HCT116 (cell line): Measurements from ENCODE around the gene SUSD4. TPM values are rescaled to one million over a fixed set of nuclear protein-coding genes. Genes with fewer than 3 reads are reported as not detected.

Experiments used
- ATAC-seq: fragments of 200-7000 bp; cut with Tn5 transposase; 2 replicates; pipeline ENCODE4 v1.9.1; 2020; ENCODE audit warnings: mild to moderate bottlenecking, moderate library complexity
- BruUV-seq: library from RNA; stranded (reverse); fragments of 400-500 nt; replicated peaks from 2 replicates; lab custom pipeline; 2021; lab: Mats Ljungman, UMichigan
- CTCF ChIA-PET: fragments of 300-600 bp; sonication (Branson Sonifier 250); formaldehyde crosslinking; loops from one replicate; lab custom pipeline; 2021; ENCODE audit warnings: antibody characterized with exemption; lab: Charles Lee
- POLR2A ChIA-PET: fragments of 300-600, 350-600 bp; sonication (Branson Sonifier 250); formaldehyde crosslinking; loops from one replicate; lab custom pipeline; 2021; ENCODE audit warnings: antibody characterized with exemption; lab: Charles Lee
- RAD21 ChIA-PET, 2 experiments: fragments of 300-600 bp; sonication (Branson Sonifier 250); formaldehyde crosslinking; loops; one replicate each; lab custom pipeline; 2023; ENCODE audit warnings: low total read pairs in 2 of 2; ENCODE audit not compliant: uncharacterized antibody in 2 of 2, unreplicated experiment in 2 of 2, low non-redundant PET in 1 of 2; lab: Charles Lee
- DNase-seq: peaks from one replicate; pipeline ENCODE4 v3.0.0-alpha.2; 2010; ENCODE audit warnings: low read depth, low spot score
- H2AFZ ChIP-seq: fragments of 200-600 bp; shearing (Covaris generic), sonication (generic); 2 replicates; pipeline ENCODE4 v1.6.1; 2017; ENCODE audit warnings: low read depth, mixed run types, mixed read lengths, antibody characterized with exemption, low read length; ENCODE audit not compliant: poor library complexity, severe bottlenecking
- H3K27ac ChIP-seq: 2 replicates; pipeline ENCODE4 v1.5.1; 2012; ENCODE audit warnings: low read depth, low read length
- H3K27me3 ChIP-seq: fragments of 200-600 bp; sonication (generic); 2 replicates; pipeline ENCODE4 v1.6.1; 2016; ENCODE audit warnings: mixed run types, low read length, mixed read lengths; ENCODE audit not compliant: insufficient read depth
- H3K36me3 ChIP-seq, 2 experiments: fragments of 200-500 bp in 1 of 2; fragments of 200-600 bp in 1 of 2; sonication (Bioruptor generic) in 1 of 2; sonication (generic) in 1 of 2; 2 replicates each; pipeline versions ENCODE4 v1.5.1 to v1.6.1; 2014 to 2016; ENCODE audit warnings: low read length in 2 of 2, inconsistent platforms in 1 of 2, mixed read lengths in 1 of 2, mixed run types in 1 of 2; ENCODE audit not compliant: insufficient read depth in 2 of 2, control insufficient read depth in 1 of 2
- H3K4me1 ChIP-seq, 2 experiments: fragments of 200-600 bp in 1 of 2; sonication (generic) in 1 of 2; 2 replicates each; pipeline versions ENCODE4 v1.5.1 to v1.6.1; 2012 to 2017; ENCODE audit warnings: low read length in 2 of 2, inconsistent platforms in 1 of 2, mild to moderate bottlenecking in 1 of 2, mixed read lengths in 1 of 2, mixed run types in 1 of 2, moderate library complexity in 1 of 2; ENCODE audit not compliant: insufficient read depth in 2 of 2, control insufficient read depth in 1 of 2
- H3K4me2 ChIP-seq: fragments of 200-600 bp; sonication (generic); 2 replicates; pipeline ENCODE4 v1.6.1; 2017; ENCODE audit warnings: mixed run types, low read length, mixed read lengths
- H3K4me3 ChIP-seq, 2 experiments: fragments of 200-600 bp in 1 of 2; sonication (generic) in 1 of 2; replicated peaks in 1 of 2; 2 replicates each; pipeline ENCODE4 v1.5.1; 2011 to 2016; ENCODE audit warnings: low read length in 2 of 2, control low read depth in 1 of 2, low read depth in 1 of 2, mild to moderate bottlenecking in 1 of 2, mixed read lengths in 1 of 2, mixed run types in 1 of 2
- H3K79me2 ChIP-seq: fragments of 200-600 bp; sonication (generic); 2 replicates; pipeline ENCODE4 v1.6.1; 2017; ENCODE audit warnings: mild to moderate bottlenecking, mixed run types, low read length, moderate library complexity, mixed read lengths; ENCODE audit not compliant: insufficient read depth
- H3K9ac ChIP-seq: fragments of 200-600 bp; sonication (generic); 2 replicates; pipeline ENCODE4 v1.6.1; 2016; ENCODE audit warnings: low read length, mixed read lengths
- H3K9me2 ChIP-seq: fragments of 200-600 bp; sonication (generic), shearing (Covaris generic); 2 replicates; pipeline ENCODE4 v1.6.1; 2017; ENCODE audit warnings: mixed run types, mild to moderate bottlenecking, moderate library complexity; ENCODE audit not compliant: insufficient read depth
- H3K9me3 ChIP-seq, 2 experiments: fragments of 200-500 bp in 1 of 2; fragments of 200-600 bp in 1 of 2; sonication (Bioruptor generic) in 1 of 2; sonication (generic) in 1 of 2; 2 replicates each; pipeline ENCODE4 v1.6.1; 2014 to 2017; ENCODE audit warnings: low read length in 2 of 2, mixed read lengths in 2 of 2, inconsistent platforms in 1 of 2, low read depth in 1 of 2, mild to moderate bottlenecking in 1 of 2, mixed run types in 1 of 2, moderate library complexity in 1 of 2; ENCODE audit not compliant: control insufficient read depth in 1 of 2, insufficient read depth in 1 of 2
- H4K20me1 ChIP-seq: fragments of 200-600 bp; sonication (generic), shearing (Covaris generic); 2 replicates; pipeline ENCODE4 v1.6.1; 2017; ENCODE audit warnings: mixed run types, mild to moderate bottlenecking, moderate library complexity; ENCODE audit not compliant: insufficient read depth
- CEBPB ChIP-seq: IDR thresholded peaks from 2 replicates; pipeline ENCODE4 v1.6.1; 2012; ENCODE audit warnings: low read depth
- CTCF ChIP-seq, 3 experiments: fragments of 200-600 bp in 1 of 3; sonication (generic) in 1 of 3; IDR thresholded peaks in 2 of 3; conservative IDR thresholded peaks in 1 of 3; 2 replicates each; pipeline ENCODE4 v1.5.1; 2012 to 2017; ENCODE audit warnings: low read depth in 2 of 3, low read length in 2 of 3, antibody characterized with exemption in 1 of 3, borderline replicate concordance in 1 of 3, control low read depth in 1 of 3, mild to moderate bottlenecking in 1 of 3, mixed read lengths in 1 of 3, mixed run types in 1 of 3, moderate library complexity in 1 of 3; ENCODE audit not compliant: insufficient read depth in 1 of 3
- EGR1 ChIP-seq: IDR thresholded peaks from 2 replicates; pipeline ENCODE4 v1.6.1; 2012; ENCODE audit warnings: low read depth
- ELF1 ChIP-seq: IDR thresholded peaks from 2 replicates; pipeline ENCODE4 v1.6.1; 2012; ENCODE audit warnings: low read depth, borderline replicate concordance
- JUND ChIP-seq: IDR thresholded peaks from 2 replicates; pipeline ENCODE4 v1.6.1; 2012
- POLR2AphosphoS5 ChIP-seq: IDR thresholded peaks from 2 replicates; pipeline ENCODE4 v1.6.1; 2011; ENCODE audit warnings: mild to moderate bottlenecking, low read depth, low read length, moderate library complexity
- SIN3A ChIP-seq: IDR thresholded peaks from 2 replicates; pipeline ENCODE4 v1.6.1; 2012; ENCODE audit warnings: low read depth
- SRF ChIP-seq: IDR thresholded peaks from 2 replicates; pipeline ENCODE4 v1.6.1; 2012; ENCODE audit warnings: low read depth
- YY1 ChIP-seq: IDR thresholded peaks from 2 replicates; pipeline ENCODE4 v1.6.1; 2011; ENCODE audit warnings: low read length, low read depth, moderate library complexity, mild to moderate bottlenecking; ENCODE audit not compliant: insufficient replicate concordance; ENCODE audit errors: extremely low read depth
- ZNF274 ChIP-seq: fragments of 200-500 bp; sonication (Bioruptor generic); IDR thresholded peaks from 2 replicates; pipeline ENCODE4 v1.6.1; 2014; ENCODE audit warnings: mild to moderate bottlenecking, low read depth, low read length, inconsistent platforms
- intact Hi-C: fragments of 100-400 bp; cut with micrococcal nuclease; formaldehyde crosslinking; loops from 2 replicates; pipeline ENCODE4 v1.10.0; 2022
- total RNA-seq: library from RNA; stranded (reverse); gene quantifications from one replicate; pipeline ENCODE4 v1.2.1, GENCODE V29; 2021; ENCODE audit not compliant: unreplicated experiment

The SUSD4 gene
- total RNA-seq, 1 experiment from 2014 or later, result 0.59 TPM

GRCh38 chr1:223203034-223203408 lies 161.0 kb downstream of the SUSD4 start:
- no peaks in the 10 kb centered on the region for H3K79me2 ChIP-seq
- H3K9me3 ChIP-seq, result no peaks in the 10 kb centered on the region
- no peak overlapping the region for H3K4me3 ChIP-seq
- DNase-seq (no peak), ATAC-seq (no peak)
- intact Hi-C loops, result no loop called here
- H4K20me1 ChIP-seq, result no peaks in the 10 kb centered on the region
- no peak overlapping the region for H3K9ac ChIP-seq
- H3K9me2 ChIP-seq, result no peaks in the 10 kb centered on the region
- no peaks in the 10 kb centered on the region for H3K4me1 ChIP-seq
- ChIA-PET CTCF (no interaction called here), RAD21 (no interaction called here), POLR2A (no interaction called here)
- TF ChIP-seq CTCF (IDR thresholded peaks at IDR 0.05 in 2 of 3, conservative IDR thresholded peaks at IDR 0.05 in 1 of 3; ENCODE audit: borderline replicate concordance in 1 of 3, insufficient read depth in 1 of 3, low read depth in 2 of 3, low read length in 2 of 3) (no peak), ELF1 (no peak), SIN3A (no peak), EGR1 (no peak), YY1 (no peak), CEBPB (no peak), JUND (no peak), SRF (no peak), ZNF274 (no peak), POLR2AphosphoS5 (no peak)
- H3K27me3 ChIP-seq, result no peaks in the 10 kb centered on the region
- no peak overlapping the region for H3K4me2 ChIP-seq
- H2AFZ ChIP-seq, result no peak overlapping the region
- H3K27ac ChIP-seq, result no peak overlapping the region
- no TSS peak for BruUV-seq
- H3K36me3 ChIP-seq, result no peaks in the 10 kb centered on the region
